Hindlimb muscle (tissue), 1 donor: ENCODE measurements around the gene ATRN. TPM values are rescaled to one million over a fixed set of nuclear protein-coding genes. Genes with fewer than 3 reads are reported as not detected.
"Not testable (repeated sequence)": the region's sequence is repeated elsewhere in the genome, so short reads cannot be mapped to it uniquely, and the experiment has no call there.

Source experiments
- DNase-seq: peaks from one replicate; pipeline ENCODE4 v3.0.0-alpha.2; 2013
- polyA plus RNA-seq: library from polyadenylated mRNA; unstranded; fragments of 120-200 nt; gene quantifications from one replicate; pipeline ENCODE4 v1.2.1, GENCODE V29; 2013; ENCODE audit not compliant: insufficient read length

The ATRN gene
- 23.4 TPM for polyA plus RNA-seq

DNA sequence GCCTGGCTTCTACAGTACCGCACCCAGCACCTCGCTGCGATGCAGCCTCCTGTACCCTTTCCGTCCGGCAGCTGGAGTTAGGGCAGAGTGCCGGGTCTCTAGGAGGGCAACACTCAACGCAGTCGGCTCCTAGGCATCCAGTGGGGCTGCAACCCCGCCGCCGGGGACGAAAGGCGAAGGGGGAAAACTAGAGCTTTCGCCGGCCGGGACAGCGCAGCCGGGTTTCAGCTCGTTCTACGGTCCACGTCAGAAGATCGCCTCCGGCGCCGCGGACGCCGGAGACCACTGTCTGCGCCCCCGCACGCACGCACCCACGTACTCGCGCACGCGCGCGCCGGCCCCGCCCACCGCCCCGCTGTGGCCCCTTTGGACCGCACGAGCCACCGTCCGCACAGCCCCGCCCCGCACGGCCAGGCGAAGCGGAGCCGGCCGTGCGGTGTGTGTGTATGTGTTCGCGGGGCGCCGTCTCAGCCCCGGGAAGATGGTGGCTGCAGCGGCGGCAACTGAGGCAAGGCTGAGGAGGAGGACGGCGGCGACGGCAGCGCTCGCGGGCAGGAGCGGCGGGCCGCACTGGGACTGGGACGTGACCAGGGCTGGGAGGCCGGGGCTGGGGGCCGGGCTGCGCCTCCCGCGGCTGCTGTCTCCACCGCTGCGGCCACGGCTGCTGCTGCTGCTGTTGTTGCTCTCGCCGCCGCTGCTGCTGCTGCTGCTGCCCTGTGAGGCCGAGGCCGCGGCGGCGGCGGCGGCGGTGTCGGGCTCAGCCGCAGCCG lies at the start of gene ATRN:
ATRN (plus strand) TSS at position 392 of the 770 bp plus-strand sequence; CDS start at position 482, 90 bp downstream.
- DNase-seq, result peak; percentile 94

DNA sequence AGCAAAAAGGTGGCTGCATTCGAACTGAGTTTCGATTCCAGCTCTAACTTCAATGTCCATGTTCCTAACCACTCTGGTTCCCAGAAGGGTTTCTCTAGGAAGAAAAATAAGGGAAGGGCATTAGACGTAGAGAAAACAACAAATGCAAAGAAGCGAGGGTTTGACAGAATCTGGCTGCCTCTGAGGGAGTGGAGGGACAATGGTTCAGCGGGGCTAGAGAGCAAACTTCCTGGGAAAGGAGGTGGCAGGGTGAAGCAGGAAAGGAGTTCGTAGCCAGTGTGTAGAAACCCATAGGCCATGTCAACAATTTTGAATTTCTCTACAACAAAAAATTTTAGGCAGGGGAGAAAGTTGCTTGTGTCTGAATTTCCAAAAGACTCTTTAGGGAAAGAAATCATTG lies 48.8 kb upstream of the ATRN start:
- DNase-seq, result no peak

DNA sequence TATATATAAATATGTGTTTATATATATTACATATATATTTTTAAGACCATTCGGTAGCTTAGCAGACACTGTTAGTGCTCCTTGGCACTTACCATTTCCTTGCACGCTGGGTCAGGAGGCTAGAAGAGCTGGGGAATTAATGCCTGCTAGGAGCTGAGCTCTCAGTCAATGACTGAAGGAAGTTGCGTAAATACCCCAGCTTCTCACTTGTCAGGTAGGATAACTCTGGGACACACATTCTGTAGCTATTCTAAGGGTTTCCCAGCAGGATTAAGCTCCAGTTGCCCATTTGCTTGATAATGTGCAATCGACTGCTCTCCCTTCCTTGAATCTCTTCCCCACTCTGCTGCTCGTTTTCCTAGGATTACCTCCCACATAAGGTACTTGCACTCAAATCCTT lies 47.7 kb upstream of the ATRN start:
- DNase-seq, result no peak

DNA sequence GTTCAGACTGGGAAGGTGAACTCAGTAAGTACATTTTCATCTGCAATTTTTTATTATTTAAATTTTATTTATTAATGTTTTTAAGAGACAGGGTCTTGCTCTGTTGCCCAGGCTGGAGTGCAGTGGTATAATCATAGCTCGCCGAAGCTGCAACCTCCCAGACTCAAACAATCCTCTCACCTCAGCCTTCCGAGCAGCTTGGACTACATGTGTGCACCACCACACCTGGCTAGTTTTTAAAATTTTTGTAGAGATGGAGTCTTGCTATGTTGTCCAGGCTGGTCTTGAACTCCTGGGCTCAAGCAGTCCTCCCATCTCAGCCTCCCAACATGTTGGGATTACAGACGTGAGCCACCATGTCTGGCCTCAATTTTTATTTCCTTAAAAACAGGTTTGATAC lies 44.1 kb upstream of the ATRN start:
- DNase-seq, result not testable (repeated sequence)

DNA sequence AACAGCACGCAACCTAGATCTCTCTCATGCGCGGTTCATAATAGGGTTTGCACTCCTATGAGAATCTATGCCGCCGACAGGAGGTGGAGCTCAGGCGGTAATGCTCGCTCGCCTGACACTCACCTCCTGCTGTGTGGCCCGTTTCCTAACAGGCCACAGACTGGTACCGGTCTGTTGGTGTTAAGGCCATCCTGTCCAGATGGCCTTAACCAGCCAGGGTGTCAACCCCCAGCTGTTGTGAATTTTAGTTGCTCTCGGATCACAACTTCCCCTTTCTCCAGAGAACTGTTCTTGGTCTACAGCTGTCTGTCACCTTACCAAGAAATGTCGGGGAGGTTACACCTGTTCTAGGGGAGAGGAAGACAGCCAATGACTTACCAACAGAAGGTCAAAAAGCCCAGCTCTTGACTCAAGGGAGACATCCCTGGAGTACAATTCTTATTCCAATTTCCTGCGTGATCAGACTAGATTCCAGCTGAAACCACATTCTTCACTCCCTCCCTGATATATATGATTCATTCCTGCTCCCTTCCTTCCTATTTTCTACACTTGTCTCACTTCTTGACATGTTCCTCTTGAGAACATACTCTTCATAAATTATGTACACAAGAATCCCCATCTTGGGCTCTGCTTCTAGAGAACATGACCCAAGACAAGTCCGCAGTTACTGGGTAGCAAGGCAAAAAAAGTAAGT lies 40.3 kb upstream of the ATRN start:
- DNase-seq, result no peak

DNA sequence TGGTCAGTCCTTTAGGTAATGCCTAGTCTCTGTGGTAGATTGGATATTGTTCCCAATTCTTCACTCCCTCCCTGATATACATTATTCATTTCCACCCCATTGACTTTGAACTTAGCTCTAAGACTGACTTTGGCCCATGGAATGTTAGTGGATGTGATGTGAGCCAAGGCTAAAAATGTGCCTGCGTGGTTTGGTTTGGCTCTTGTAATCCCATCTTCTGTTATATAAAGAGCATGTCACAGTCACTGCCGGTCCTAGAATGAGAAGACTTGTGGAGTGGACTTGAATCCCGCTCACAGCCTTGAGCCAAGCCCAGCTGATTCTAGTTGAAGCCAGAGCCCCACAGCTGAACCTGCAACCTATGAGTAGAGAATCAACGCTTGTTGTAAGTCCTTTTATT lies 39.7 kb upstream of the ATRN start:
- DNase-seq, result no peak

DNA sequence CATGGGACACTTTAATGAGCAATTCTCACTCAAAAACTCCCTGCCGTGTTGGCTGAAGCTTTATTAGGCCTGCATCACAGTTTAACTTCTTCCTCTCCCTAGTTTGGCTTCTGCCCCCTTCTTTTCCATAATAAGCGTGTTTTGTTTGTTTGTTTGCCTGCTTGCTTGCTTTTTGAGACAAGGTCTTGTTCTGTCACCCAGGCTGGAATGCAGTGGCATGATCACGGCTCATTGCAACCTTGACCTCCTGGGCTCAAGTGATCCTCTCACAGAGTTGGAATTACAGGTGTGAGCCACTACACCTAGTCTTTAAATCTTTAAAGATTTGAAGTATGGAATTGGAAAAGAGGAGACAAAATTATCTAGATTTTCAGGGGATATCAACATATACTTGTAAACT lies 38.0 kb upstream of the ATRN start:
- no peak for DNase-seq

DNA sequence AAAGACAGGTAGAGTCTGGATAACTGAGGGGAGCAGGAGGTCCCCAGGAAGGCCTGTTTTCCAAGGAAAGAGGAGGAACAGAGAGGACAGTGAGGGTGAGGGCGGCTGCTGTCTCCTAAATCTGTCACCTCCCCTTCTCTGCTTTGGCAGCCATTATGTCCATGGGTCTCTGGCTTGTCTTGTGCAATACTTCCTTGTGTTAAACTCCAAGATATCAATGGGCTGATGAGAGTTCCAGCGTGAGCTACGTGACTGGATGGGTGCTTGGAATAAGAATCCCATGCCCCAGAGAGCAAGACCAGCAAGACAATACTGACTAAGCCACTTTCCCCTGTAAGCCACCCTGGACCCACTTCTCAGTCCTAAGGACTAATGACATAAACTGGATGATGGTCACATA lies 37.1 kb upstream of the ATRN start:
- no peak for DNase-seq

DNA sequence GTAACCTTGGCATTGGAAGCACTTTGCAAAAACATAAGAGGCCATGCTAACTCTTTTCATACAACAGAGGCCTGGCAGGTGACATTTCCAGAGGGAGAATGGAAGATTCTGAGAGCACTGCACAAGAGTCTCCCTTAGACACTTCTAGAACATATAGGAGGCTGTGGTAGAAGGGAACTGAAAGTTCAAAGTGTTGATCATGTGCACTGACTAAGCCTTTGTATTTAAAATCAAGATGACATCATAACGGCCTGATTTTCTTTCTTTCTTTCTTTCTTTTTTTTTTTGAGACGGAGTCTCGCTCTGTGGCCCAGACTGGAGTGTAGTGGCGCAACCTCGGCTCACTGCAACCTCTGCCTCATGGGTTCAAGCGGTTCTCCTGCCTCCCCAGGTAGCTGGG lies 36.6 kb upstream of the ATRN start:
- DNase-seq, result no peak

DNA sequence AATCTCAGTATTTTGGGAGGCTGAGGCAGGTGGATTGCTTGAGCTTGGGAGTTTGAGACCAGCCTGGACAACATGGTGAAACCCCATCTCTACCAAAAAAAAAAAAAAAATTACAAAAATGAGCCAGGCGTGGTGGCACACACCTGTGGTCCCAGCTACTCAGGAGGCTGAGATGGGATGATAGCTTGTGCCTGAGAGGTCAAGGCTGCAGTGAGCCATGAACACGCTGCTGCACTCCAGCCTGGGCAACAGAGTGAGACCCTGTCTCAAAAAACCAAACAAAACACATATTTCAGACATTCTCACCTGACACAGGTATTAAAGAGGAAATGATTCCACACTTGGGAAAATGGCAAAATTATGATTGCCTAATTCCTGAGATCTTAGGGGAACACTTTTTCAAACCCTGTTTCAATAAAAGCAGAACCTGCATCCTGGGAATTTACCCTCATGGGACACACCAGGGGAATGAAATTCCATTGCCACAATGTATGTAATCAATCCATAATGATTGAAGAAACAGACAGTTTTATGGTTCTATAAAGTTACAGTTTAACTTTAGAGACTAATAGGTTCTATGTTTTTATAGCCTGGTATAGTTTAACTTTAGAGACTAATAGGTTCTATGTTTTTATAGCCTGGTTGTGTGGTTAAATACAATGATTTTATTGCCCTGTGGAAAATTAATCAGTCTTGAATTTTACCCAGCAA lies 33.8 kb upstream of the ATRN start:
- no peak for DNase-seq

DNA sequence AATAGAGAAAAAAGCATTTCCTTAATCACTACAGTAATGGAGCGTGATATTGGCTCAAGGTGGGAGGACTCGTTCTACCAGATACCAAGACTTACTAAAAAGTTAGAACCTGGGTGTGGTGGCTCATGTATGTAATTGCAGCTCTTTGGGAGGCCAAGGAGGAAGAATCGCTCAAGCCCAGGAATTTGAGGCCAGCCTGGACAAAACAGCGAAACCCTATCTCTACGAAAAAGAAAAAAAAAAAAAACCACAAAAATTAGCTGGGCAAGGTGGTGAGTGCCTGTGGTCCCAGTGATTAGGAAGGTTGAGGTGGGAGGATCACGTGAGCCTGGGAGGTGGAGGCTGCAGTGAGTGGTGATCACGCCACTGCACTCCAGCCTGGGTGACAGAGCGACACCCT lies 24.0 kb upstream of the ATRN start:
- no peak for DNase-seq

DNA sequence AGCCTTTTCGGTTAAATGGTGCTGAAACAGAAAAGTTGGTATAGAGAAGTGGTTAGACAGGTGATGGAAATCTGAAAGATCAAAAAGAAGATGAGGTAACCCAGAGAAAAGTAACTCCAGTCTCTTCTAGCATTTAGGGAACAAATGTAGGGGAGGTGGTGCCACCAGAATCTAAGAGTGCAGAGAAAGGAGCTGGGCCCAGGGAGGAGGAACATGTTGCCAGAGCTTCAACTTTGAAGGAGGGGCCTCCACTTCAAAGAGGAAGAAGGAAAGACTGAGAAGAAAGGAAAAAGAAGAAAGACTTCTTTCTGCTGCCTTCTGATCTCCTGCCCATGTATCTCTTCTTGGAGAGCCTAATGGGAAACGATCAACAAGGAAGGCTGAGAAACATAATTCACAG lies 23.5 kb upstream of the ATRN start:
- DNase-seq, result no peak

DNA sequence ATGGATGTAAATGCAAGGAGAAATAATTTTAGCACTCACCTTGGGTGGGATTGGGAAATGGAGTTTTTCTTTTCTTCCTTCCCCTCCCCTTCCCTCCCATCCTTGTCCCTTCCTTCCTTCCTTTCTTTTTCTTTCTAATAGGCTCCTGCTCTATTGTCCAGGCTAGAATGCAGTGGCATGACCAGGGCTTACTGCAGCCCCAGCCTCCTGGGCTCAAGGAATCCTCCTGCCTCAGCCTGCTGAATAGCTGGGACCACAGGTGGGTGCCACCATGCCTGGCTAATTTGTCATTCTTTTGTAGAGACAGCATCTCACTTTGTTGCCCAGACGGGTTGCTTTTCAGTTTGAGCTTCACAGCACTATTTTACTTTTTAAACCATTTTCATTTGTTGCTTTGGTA lies 21.5 kb upstream of the ATRN start:
- no peak for DNase-seq

DNA sequence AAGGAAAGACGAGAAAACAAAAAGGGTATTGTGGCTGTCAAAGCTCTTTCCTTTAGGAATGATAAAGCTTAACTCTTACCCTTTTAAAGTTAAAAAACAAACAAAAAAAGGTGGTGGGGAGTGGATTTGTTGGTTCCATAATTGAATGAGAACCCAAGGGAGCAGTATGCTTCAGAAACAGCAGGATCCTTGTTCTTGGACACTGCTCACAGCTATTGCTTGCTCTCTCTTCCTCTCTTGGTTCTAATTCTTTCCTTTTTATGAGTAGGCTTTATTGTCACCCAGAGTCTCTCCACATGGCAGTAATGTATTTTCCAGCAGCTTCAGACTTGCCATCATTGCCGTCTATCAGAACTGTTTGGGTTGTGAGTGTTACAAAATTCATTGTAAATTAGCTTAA lies 18.7 kb upstream of the ATRN start:
- no peak for DNase-seq

DNA sequence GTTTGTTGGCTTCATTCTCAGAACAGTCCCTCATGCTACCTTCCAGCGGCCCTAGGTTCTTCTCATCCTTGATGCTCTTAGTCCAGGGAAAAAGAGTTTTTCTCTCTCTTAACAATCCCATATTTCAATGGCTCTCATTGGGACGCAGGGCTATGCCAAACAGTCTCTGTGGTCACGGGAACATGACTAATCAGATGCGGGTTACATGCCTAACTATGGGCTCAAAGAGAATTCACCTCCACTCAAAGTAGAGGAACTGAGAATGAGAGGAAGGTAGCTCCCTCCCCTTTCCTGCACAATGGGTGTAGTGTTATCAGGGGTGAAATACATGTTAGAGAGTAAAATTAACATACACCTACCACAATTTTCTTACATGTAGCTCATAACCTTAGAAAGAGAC lies 18.1 kb upstream of the ATRN start:
- no peak for DNase-seq

DNA sequence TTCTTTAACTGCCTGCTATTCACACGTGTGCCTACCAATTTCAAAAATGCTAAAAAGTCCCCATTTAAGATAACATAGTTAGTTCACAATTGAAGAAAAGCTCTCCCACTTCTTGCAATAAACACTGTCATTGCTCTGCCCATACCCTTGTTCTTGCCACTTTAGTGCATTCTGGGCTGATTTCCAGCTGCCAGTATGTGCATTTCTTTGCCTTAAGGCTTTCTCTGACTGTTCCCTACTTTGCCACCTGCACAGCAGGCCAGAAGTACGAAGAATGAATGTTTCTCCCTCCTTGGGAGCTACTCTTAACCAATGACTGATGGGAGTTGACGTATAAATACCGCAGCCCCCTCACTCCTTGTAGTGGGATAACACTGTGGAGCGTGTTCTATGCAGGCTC lies 16.0 kb upstream of the ATRN start:
- DNase-seq, result no peak

DNA sequence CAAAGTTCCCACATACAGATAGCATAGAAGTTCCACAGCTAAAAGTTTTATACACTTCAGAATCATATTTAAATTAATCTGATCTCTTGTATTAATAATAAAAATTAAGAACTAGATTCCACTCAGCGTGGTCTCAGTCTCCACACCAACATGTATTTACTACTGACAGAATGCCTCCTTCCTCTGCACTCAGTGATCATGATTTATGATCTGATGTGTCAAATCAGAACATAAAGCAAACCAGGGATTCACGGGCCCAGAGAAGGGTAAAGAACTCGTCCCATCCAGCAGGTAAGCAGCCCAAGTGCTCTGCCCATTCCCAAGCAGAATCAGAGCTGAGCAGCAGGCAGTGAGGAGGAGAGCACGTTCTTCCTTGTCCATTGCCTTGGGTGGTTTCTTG lies 14.2 kb upstream of the ATRN start:
- no peak for DNase-seq

DNA sequence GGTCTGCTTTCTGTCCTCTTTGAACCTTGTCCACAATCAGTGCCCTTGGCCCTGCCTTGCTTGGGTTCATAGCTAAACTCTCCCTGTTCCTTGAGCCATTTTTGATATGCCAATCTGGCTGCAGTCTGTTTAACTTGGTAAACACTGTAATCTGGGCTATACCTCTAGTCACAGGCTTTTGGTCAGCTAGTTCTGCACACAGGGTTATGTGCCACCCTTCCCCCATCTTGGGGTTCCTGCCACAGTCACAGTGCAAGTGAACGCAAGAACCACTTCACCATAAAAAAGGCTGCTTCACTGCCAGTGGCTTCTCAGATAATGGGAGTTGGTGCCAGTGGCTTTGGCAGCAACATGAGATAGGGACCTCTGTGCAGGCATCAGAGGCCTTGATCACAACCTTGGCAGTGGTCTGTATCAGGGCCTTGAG lies 10.9 kb upstream of the ATRN start:
- no peak for DNase-seq

DNA sequence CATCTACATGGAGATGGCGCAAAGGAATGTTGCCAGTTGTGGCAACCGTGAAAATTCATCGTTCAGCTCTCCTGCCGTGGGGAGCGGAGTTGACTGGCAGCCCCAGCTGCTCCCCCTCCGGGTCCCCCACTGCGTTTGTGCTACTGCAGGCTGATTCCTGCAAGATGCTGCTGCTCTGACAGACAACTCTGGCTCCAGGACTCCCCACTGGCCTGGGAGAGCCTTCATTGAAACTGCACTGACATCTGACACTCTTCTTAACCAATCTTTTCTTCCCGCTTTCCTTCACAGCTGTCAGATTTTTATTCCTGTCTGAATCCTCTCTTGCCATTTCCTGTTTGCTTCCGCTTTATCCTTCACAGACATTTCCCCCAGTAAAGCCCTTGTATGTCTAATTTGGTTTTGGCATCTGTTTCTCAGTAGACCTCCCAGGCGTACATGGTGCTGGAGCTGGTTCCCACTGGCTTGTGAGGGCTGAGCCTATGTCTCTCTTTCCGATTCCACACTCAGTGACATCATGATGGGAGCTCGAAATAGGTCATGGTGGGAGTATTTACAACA lies 9.5 kb upstream of the ATRN start:
- DNase-seq, result peak; percentile 56

DNA sequence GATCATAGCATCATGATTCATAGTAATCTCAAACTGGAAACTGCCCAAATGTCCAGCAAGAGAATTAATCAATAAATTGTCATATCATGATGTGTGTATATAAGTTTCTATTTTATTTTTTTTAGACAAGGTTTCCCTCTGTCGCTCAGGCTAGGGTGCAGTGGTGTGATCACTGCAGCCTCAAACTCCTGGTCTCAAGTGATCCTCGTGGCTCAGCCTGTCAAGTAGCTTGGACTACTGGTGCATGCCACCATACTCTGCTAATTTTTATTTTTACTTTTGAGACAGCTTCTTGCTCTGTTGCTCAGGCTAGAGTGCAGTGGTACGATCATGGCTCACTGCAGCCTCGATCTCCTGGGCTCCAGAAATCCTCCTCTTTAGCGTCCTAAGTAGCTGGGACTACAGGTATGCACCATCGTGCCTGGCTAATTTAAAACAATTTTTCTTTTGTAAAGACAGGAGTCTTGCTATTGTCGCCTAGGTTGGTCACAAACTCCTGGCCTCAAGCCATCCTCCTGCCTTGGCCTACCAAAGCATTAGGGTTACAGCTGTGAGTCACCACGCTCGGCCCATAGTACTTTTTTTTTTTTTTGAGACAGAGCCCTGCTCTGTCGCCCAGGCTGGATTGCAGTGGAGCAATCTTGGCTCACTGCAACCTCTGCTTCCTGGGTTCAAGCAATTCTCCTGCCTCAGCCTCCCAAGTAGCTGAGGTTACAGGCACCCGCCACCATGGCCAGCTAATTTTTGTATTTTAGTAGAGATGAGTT lies 8.7 kb upstream of the ATRN start:
- no peak for DNase-seq

DNA sequence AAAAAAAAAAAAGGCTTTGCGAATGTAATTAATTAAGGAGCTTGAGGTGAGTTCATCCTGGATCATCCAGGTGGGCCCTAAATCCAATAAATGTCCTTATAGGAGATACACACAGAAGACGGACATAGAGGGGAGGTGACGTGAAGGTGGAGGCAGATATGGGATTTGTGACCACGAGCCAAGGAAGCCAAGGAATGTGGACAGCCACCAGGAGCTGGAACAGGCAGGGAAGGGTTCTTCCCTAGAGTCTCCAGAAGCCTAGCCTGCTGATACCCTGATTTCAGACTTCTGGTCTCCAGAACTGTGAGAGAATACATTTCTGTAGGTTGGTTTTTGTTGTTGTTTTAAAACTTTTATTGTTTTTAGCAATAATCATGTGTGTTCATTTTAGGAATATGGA lies 6.7 kb upstream of the ATRN start:
- no peak for DNase-seq

DNA sequence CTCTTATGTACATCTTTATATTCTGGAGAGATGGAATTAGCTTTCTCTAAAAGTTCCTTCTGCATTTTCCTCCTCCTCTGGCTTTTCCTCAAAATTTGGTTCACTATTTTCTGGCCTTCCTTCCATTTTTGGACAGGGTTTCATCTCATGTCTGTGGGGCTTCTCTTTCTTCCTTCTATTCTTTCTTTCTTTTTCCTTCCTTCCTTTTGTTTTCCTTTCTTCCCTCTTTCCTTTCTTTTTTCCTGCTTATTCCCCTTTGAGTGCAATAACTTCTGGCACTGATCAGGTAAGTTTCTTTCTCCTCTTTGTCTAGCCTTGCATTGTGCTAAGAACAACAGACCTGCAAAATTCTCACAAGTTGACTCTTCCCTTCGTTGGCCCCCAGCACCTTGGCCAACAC lies 5.5 kb upstream of the ATRN start:
- no peak for DNase-seq

DNA sequence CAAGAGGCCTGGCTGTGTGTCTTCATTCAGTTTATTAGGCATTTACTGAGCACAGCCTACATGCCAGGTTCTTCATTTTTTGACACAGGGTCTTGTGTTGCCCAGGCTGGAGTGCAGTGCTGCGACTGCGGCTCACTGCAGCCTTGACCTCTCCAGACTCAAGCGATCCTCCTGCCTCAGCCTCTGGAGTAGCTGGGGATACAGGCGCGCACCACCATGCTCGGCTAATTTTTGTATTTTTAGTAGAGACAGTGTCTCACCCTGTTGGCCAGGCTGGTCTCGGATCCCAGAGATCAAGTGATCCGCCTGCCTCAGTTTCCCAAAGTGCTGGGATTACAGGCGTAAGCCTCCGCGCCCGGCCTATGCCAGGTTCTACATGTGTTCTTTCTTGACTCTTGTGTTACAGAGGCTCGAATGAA lies 601 bp upstream of the ATRN start:
- DNase-seq, result no peak
